Stimulated activated CD4-positive, alpha-beta T cell treated with anti-CD3 and anti-CD28 coated beads, Interleukin-4, amount 100 ng/mL, for 24 hours (primary cell): ENCODE data around the gene P4HB.

Experiments used
- DNase-seq: peaks from one replicate; pipeline ENCODE4 v3.0.0-alpha.2; 2020

P4HB gene

DNA sequence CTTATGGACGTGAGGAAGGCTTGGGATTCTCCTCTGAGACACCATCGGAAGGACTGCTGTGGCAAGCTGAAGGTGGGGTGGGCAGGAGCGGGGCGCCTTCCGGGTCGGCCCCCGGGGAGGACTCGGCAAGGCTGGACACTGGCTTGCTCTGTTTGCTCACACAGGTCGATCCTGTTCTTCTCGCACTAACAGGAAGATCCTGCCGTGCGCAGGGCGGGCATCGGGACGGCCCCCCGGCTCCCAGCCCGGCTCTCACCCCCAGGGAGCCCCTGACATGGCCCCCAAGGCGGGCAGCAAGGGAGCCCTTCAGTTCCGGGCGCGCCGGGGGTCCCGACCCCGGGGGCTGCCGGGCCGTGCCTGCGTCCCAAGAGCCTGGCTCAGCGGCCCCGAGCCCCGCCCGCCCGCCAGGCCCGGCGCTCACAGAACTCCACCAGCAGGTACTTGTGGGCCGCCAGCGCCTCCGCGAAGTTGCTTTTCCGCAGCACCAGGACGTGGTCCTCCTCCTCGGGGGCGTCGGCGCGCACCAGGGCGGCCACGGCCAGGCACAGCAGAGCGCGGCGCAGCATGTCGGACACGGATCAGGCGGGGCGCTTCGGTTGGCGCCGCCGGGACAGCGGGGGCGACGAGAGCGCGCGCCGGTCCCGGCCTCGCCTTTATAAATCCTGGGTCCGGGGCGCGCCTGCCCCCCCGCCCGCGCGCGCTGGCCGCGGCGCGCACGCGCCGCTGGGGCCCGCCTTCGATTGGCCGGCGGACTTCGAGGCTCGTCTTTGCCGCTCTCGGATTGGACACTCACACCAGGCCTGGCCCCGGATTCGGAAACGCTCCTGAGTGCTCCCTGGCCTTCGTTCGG, at the start of gene P4HB:
P4HB (minus strand) TSS at position 630 of the 850 bp plus-strand sequence; CDS start at position 566, 64 bp downstream.
- no peak for DNase-seq

DNA sequence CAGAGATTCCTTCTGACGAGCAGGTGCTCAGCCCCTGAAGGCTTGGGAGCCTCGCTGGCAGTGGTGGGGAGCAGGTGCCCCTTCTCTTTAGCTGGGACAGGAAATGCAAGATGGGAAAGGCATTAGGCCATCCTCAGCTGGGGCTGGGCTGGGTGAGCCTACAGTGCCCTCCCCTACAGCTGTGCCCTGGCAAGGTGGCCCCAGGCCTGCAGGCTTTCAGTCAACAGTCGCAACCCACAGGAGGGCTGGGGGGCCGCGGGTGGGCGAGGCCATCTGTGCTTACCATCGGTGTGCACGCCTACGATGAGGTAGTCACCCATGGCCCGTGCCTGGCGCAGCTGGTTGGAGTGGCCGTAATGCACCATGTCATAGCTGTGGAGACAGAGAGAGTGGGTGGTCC, 48.9 kb upstream of the P4HB start:
- no peak for DNase-seq

DNA sequence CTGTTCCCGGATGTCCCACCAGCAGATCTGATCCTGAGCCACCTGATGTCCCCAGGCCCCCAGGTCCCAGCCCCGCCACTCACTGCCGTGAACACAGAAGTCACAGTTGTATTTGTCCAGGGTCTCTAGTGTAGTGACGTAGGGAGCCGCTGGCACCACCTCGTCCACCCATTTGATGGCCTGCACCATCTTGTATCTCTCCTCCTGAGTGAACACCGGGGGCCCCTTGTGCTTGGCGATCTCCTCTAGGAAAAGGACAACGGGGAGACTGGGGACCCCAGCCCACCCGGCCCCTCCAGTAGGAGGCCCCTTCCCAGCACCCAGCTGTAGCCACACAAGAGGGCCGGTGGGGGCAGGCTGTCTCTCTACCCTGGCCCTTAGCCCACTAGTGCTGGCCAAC, 48.5 kb upstream of the P4HB start:
- no peak for DNase-seq

DNA sequence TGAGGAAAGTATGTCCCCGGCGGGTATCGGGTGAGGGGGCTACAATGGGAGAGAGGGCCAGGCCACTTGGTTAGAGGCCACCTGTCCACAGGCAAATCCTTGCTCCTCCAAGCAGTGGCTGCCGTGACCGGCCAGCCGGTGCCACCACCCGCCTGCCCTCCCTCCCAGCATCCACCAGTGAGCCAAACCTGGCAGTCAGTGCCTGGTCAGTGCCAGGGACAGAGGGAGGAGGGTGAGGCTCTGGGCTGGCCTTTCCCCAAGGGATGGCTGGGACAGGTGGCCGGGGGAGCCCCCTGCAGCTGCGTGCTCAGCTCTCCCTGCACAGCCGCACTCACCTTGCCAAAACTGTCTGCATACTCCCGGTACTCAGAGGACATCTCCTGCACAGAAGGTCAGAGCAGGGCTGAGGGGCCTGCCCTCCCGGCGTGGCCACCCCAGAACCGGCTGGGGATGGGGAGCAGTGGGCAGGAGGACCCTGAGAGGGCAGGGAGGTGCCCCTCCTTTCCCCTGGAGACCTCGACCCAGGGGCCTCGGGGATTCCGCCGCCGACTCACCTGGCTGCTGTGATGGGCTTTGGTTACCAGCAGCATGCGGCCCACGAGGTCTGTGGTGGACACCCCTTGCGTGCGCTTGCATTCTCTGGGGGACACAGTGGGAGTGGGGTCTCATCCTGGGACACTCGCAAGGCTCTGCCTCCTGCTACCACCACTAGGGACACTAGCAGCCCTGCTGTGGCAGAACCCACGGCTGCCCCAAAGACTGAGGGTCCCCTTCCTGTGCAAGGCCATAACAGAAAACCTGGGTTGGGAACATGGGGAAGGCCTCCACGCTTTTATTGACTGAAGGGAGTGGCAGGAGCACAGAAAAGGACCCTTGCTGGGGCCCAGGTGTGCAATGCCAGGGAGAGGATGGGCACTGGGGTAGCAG, 47.1 kb upstream of the P4HB start:
- no peak for DNase-seq

DNA sequence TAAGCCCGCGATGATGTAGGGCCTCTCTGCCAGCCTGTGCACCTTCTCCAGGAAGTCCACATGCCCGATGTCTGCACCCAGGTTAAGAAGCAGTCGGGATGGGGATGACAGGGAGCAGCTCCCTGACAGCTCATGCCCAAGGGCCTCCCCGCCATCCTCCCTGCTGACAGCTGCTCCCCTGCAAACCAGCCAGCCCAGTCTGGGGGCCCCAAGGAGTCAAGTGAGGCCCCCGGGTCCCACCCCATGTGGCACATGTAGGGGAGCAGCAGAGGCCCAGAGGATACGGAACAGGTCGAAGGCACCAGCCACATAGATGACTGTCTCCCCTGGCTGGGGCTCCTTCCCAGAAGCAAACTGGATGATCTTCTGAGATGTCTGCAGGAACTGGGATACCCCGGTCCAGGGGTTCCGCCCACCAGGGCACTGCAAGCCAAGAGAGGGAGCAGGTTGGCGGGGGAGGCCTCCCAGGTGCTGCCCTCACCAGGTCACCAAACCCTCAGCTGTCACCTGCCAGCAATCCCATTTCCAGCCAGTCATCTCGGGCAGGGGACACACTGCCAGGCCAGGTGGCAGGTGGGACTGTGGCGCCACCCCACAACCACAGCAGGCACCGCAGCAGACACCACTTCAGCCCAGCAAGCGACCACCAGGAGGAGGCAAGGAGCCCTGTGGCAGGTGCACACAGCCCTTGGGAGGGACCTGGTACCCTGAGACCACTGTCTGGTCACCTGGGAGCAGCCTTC, 46.3 kb upstream of the P4HB start:
- DNase-seq: no peak

DNA sequence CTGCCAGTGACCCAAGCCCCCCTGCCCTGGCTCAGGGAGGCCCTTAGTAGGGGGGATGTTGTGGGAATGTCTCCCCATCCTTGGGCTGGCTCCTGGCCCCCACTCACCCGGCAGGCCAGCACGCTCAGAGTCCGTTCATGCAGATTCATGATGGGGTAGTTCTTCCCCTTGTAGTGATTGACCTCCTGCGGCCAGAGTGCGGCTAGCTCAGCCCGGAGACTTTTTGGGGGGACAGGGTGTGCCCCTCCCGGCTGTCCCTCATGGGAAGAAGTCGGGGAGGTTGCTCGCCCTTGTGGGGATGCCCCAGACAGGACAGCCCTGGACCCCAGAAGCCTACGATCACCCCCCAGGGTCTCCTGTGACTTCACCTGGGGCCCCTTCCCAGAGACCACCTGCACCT, 45.7 kb upstream of the P4HB start:
- DNase-seq: no peak

DNA sequence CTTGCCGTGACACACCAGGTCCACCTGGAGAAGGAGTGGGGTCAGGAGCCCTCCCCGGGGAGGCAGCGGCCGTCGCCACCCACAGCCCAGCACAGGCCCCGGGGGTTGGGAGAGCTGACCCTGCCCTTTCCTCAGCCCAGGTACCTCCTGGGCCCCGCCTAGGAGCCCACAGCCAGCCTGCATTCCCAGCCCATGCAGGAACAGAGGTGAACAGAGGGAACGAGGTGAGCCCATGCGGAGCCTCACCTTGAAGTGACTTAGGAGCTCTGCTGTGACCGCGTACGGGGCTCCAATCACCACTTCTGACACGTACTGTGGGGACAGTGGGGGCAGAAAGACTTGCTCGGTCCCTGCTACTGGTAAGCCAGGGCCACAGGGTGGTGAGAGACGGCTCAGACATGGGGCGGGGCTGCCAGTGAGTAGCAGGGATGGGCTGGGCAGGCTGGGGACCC, 45.1 kb upstream of the P4HB start:
- no peak for DNase-seq

DNA sequence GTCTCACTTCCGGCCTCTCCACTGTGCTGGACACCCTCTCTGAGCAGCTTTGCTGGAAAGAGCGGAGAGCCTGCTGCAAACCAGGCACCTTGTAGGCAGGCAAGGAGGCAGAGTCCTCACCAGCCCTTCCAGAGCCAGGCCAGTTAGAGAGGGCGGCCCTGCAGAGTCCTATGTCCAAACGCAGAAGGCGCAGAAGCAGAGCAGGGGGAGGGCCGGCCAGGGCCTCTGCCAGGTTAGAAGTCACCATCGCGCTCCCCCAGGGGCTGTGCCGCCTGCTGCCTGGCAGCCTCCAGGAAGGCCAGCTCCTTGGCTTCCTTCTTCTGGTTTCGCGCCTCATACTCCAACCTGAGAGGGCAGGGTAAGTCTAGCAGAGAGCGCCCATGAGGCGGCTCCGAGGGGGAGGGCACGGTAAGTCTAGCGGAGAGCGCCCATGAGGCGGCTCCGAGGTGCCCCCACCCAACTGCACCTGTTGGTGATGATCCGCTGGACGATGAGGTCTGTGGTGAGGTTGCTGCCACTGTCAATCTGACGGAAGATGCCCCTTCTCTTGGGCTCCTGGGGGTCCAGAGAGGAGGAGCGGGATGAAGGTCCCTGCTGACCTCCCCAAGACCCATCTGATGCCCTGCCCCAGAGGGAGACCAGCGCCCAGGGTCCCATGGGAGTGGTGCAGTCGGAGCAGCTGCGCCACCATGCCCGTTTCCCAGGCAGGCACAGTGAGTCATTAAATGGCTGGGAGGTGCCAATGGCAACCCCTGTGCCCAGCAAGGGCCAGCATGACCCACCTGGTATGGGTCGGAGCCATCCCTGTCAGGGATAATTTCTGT, 44.5 kb upstream of the P4HB start:
- DNase-seq: no peak

DNA sequence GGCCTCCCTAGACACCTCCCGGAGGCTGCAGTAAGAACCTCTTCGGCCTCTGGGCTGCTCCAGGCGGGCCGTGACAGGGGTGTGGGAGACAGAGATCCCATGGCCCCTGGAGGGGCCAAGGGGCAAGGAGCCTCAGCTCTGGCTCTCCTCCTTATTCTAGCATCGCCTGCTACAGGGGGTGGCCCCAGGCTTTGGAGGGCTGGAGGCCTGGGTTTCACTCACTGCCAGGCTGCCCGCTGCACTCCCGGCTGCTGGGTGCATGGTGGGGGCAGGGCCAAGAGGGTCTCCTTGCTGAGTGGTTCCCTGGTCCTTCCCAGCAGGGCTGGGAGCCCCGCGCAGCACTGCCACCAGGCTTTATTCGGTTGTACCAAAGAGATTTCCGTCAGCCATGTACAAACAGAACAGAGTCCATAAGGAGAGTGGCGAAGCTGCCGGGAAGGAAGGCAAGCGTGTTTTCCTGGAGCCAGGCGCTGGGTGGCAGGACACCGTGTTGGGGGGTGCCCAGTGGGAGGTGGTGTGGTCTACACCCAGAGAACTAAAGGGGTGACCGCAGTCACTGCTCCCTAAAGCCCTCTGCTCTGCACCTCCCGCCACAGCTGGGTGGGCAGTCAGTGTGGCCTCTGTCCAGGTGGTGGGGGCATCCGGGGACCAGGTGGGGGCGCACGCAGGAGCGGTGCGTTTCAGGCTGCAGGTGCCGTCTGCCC, 43.7 kb upstream of the P4HB start:
- no peak for DNase-seq

DNA sequence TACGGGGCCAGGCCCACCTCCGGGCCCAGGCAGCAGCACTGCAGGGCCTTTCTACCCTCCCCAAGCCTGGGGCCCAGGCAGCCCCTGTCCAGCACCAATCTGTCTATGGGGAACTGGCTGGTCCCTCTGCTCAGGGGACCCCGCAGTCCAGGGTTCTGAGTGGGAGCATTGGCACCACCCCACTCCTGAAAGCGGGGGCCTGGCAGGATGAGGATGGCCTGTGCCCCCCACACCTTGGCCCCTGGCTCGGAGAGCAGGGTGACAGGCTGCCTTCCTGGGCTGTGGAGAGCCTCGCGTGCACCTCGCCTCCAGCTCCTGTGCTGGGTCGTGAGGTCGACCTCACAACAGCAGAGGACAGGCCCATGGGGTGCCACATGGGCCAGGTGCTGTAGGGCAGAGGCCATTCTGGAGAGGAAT, 43.1 kb upstream of the P4HB start:
- no peak for DNase-seq

DNA sequence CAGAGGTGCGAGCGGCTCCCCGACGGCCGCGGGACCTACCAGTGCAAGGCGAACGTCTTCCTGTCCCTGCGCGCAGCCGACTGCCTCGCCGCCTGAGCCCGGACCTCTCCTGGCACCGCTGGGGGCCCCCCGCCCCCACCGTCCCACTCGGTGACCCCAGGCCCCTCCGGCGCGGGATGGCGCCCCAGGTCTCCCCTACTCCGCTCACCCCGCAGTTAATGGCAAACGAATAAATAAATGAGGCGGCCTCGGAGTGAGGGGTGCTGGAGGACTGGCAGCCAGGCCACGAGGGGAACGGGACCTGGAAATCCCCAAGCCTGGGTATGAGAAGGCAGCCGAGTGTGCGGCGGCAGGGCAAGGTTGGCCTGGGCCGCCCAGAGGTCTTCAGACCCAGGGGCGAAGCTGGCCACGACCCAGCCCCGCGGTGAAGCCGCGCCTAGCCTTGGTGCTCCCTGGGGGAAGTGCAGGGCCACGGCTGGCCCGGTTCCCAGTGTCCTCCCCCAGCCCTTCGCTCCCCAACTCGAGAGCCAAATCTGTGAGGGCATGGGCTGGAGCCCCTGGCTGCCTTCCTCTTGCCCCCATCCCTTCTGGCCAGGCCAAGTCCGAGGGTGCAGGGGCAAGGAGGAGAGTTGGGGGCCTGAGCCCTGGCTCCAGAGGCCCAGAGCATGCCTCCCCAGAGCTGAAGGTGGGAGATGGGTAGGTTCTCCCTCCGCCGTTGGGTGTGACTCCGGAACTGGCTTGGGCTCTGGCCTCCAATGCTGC, 42.5 kb upstream of the P4HB start:
- DNase-seq: no peak

DNA sequence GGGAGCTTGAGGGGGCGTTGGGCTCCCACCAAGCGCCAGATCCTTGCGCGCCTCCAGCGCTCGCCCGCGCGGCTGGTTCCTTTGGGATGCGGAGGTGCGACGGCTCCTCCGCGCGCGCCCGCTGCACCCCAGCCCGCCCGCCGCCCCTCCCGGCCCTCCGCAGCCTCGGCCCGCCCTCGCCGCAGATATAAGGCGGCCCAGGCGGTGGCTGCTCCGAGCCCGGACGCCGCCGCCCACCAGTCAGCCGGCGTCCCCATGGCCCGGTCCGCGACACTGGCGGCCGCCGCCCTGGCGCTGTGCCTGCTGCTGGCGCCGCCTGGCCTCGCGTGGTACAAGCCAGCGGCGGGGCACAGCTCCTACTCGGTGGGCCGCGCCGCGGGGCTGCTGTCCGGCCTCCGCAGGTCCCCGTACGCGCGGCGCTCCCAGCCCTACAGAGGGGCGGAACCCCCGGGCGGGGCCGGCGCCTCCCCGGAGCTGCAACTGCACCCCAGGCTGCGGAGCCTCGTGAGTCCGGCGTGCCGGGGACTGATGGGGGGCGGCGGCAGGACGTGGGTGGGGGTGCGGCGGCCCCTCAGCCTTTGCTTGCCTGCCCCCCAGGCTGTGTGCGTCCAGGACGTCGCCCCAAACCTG, 41.8 kb upstream of the P4HB start, which contains the start of gene NPB:
NPB (plus strand) TSS at position 216 of the 630 bp plus-strand sequence; CDS start at position 256, 40 bp downstream.
- no peak for DNase-seq

DNA sequence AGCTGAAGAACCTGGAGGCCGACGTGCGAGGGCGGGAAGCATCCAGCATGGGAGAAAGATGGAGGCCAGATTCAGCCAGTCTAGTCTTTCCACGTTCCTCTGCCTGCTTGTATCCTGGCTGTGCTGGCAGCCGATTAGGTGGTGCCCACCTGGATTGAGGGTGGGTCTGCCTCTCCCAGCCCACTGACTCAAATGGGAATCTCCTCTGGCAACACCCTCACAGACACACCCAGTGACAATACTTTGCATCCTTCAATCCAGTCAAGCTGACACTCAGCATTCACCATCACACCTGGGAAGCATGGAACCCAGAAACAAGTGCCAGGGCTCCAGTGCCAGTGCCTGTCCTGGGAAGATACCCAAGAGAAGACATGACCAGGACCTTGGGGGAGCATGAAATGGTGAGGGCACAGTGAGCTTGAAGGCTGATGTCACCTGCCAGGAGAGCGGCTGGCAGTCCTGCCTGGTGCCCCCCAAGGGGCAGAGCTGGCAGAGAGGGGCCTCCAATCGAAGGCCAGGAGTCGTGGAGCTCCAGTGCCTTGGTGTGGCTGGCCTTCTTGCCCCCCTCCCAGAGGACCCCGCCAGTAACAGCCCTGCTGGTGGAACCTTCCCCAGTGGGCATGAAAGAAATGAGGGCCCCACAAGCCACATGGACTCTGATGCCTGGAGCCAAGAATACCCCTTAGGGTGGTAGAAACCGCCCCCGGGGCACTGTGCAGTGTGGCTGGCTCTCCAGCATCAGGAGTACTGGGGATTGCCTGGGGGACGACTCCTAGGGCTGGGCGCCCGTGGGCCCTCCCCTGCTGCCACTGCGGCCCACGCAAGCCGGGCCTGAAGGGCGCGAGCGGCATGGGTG, 41.1 kb upstream of the P4HB start:
- no peak for DNase-seq

DNA sequence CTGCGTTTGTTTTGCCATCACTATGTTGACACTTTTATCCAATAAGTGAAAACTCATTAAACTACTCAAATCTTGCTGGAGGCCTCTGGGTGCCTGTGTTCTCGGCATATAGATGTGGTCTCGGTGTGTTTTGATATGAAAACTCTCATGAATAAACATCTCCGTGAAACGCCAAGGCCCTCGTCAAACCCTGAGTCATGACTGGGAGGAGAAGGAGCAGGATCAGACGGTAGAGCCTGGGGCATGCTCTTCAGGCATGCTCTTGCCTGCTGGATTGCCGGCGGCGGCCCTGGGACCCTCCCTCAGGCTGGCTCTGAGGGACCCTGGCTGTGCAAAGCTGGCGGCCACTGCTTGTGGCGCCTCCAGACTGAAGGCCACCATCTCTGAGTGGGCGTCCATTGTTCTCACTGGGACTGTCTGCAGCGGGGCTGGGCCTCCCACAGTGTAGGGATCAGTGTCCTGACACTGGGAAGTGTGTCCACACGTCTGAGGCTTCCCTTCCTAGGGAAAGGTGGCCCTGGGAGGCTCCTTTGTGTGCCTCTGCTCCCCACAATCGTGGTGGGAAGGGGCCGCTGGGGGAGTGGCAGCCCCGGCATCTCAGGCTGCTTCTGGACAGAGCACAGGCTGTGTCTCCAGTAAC, 40.0 kb upstream of the P4HB start:
- no peak for DNase-seq

DNA sequence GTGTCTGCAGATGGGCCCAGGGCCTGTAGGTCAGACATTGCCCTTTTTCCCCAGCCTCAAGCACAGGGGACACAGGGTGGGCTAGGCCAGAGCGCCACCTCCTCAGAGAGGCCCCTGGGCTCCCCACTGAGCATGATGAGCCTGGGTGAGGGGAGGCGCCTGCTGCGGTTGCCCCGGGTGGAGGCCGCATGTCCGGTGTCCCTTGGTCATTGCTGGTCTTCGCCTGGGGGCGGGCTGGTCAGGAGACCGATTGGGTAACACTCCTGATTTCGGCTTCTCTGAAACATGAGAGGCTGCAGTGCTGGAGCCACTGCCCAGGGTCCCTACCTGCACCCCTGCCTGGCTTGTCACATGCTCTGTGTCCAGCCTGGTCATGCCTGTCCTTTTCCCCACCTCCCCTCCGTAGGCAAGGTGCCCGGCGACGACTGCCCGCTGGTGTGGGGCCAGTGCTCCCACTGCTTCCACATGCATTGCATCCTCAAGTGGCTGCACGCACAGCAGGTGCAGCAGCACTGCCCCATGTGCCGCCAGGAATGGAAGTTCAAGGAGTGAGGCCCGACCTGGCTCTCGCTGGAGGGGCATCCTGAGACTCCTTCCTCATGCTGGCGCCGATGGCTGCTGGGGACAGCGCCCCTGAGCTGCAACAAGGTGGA, 39.3 kb upstream of the P4HB start:
- no peak for DNase-seq

DNA sequence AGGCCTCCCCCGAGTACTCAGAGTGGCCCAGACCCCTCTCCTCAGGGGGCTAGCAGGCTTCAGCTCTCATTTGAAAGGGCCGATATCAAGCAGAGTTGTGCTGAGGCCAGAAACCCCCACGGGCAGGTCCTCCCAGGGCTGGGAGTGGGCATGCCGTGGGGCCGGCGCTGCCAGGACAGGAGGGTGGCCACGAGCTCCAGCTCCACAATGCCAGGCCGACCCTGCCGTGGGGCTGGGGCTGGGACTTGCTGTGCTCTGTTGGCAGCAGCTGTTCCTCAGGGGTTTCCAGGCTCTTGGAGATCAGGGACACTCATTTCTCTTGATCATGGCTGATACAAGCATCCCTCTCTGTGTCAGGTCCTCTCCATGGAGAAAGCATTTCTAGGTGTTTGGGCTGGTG, 38.5 kb upstream of the P4HB start:
- no peak for DNase-seq

DNA sequence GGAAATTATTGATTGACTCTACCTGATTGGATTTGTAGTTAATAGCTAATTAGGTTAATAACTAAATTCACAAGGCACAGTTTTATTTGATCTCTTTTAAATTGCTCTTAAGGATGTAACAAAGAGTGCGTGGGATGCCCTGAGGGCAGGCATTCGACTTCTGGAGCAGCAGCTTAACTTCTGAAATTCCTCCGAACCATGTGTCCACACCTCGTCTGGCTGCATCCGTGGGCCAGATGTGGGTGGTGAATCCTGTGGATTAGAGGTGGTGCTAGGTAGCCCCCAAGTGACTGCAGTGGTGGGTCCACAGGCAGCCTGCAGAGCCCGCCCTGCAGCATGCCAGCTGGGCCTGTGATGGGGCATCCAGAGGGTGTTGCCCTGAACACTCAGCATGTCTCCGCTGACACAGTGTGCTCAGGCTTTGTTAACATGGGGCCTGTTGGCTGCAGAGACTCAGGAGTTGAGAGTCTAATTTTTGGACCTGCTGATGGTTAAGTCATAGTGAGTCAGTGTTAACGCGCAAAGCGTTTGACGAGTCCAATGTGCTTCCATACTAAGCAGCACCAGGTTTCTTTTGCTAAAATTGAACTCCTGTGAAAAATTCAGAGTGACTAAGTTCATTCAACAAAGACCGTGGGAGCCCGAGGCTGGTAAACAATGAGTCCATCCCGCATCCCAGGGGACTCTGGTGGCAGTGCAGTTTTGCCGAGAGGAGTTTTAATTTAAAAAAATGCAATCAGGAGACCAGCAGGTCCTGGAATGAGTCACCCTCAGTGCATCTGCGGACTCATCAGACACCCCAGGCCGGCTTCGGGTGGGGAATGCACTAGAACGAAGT, 37.9 kb upstream of the P4HB start:
- DNase-seq: no peak
